ENCODE results near the gene TMEM178B. TPM values are rescaled to one million over a fixed set of nuclear protein-coding genes. Genes with fewer than 3 reads are reported as not detected.
"Not testable (repeated sequence)": the region's sequence is repeated elsewhere in the genome, so short reads cannot be mapped to it uniquely, and the experiment has no call there.

The TMEM178B gene
- total and polyA plus RNA-seq, 10 of the 15 experiments (the other 5 are each of a cell fraction or from before 2014, with no cell fraction given): 0.01 to 1.1 (median 0.04) TPM; not detected in 2

DNA sequence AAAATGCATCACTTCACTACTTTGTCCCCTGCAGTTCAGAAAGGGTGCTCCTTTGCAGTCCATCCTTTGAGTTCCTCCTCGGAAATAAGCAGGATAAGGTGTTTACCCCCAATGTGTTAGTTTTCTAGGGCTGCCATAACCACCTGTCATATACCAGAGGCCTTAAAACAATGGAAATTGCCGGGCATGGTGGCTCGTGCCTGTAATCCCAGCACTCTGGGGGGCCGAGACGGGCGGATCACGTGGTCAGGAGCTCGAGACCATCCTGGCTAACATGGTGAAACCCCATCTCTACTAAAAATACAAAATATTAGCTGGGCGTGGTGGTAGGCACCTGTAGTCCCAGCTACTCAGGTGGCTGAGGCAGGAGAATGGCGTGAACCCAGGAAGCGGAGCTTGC is 330.0 kb downstream of the TMEM178B start:
- H3K4me3 ChIP-seq; BruUV-seq (replicated peaks); H3K27ac ChIP-seq (ENCODE audit: control insufficient read depth, insufficient read depth); SMC1A ChIA-PET (ENCODE audit: uncharacterized antibody, unreplicated experiment); H3K9ac ChIP-seq (ENCODE audit: control insufficient read depth, insufficient read depth, low read length); FAIRE-seq; H2AFZ ChIP-seq (ENCODE audit: control insufficient read depth, low read depth, low read length); H3K4me2 ChIP-seq (ENCODE audit: control insufficient read depth, insufficient read depth); H3K36me3 ChIP-seq (ENCODE audit: control insufficient read depth in 2 of 2, insufficient read depth in 2 of 2, low read length in 1 of 2); POLR2A ChIA-PET; in situ Hi-C loops (cut with MboI); H3K27me3 ChIP-seq (replicated peaks in 1 of 2; ENCODE audit: control insufficient read depth in 2 of 2, insufficient read depth in 2 of 2, low read length in 1 of 2); intact Hi-C loops (cut with micrococcal nuclease; ENCODE audit: unreplicated experiment); ATAC-seq; H3K4me1 ChIP-seq (ENCODE audit: control insufficient read depth, insufficient read depth, low read length); RAD21 ChIA-PET (ENCODE audit: unreplicated experiment); H4K20me1 ChIP-seq (ENCODE audit: control insufficient read depth, insufficient read depth); DNase-seq (ENCODE audit: low read depth, low spot score); H3K79me2 ChIP-seq (ENCODE audit: control insufficient read depth, insufficient read depth, low read length); H3K9me3 ChIP-seq (replicated peaks; ENCODE audit: control insufficient read depth, insufficient read depth, low read length): not testable (repeated sequence)
- CTCF ChIA-PET: interaction anchor here (0.6 kb wide), 1 partner anchor 10 kb away, joined by 3 read pairs; no protein-coding TSS in a partner anchor
- WGBS (ENCODE audit: insufficient coverage, insufficient replicate concordance, low lambda C conversion rate, missing lambda C conversion rate): 26% methylated on average over 11 of the region's 11 CpGs

DNA sequence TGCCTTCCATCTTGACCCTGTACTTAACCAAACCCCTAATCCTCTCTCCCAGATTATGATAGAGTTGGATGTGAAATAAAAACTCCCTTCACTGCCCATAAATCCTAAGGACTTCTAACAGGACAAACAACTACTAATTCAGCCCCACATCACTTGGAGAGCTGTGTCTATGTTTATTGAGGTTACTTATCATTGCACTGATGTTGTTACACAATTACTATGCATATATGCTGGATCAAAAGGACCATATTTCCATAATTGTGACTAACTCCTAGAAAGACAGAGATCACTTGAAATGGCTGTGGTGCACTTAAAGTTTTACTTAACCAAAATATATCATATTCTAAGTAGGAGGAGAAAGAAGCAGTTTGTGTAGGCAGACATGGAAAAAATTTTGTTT is 332.5 kb downstream of the TMEM178B start:
- H3K27ac ChIP-seq (ENCODE audit: control insufficient read depth, insufficient read depth): no peak overlapping the region
- H3K36me3 ChIP-seq (ENCODE audit: control insufficient read depth in 2 of 2, insufficient read depth in 2 of 2, low read length in 1 of 2): no peaks in the 10 kb centered on the region
- ATAC-seq (no peak), DNase-seq (ENCODE audit: low read depth, low spot score) (no peak), FAIRE-seq (no peak)
- H3K4me1 ChIP-seq (ENCODE audit: control insufficient read depth, insufficient read depth, low read length): no peaks in the 10 kb centered on the region
- ChIA-PET CTCF (no interaction called here), SMC1A (ENCODE audit: uncharacterized antibody, unreplicated experiment) (interaction anchor here (0.7 kb wide), 1 partner anchor 20 kb away, joined by 3 read pairs; no protein-coding TSS in a partner anchor), RAD21 (ENCODE audit: unreplicated experiment) (no interaction called here), POLR2A (no interaction called here)
- H3K27me3 ChIP-seq (replicated peaks in 1 of 2; ENCODE audit: control insufficient read depth in 2 of 2, insufficient read depth in 2 of 2, low read length in 1 of 2): no peaks in the 10 kb centered on the region; a peak in 1 of 4 replicates
- H3K79me2 ChIP-seq (ENCODE audit: control insufficient read depth, insufficient read depth, low read length): no peaks in the 10 kb centered on the region
- intact Hi-C loops (cut with micrococcal nuclease; ENCODE audit: unreplicated experiment): no loop called here
- no peaks in the 10 kb centered on the region for H4K20me1 ChIP-seq (ENCODE audit: control insufficient read depth, insufficient read depth)
- H3K9me3 ChIP-seq (replicated peaks; ENCODE audit: control insufficient read depth, insufficient read depth, low read length): no peaks in the 10 kb centered on the region
- H3K4me3 ChIP-seq: no peak overlapping the region
- BruUV-seq (replicated peaks): no TSS peak
- H2AFZ ChIP-seq (ENCODE audit: control insufficient read depth, low read depth, low read length): no peak overlapping the region
- no peak overlapping the region for H3K9ac ChIP-seq (ENCODE audit: control insufficient read depth, insufficient read depth, low read length)
- in situ Hi-C loops (cut with MboI): no loop called here
- H3K4me2 ChIP-seq (ENCODE audit: control insufficient read depth, insufficient read depth): no peak overlapping the region
- TF ChIP-seq, protein P1, sequence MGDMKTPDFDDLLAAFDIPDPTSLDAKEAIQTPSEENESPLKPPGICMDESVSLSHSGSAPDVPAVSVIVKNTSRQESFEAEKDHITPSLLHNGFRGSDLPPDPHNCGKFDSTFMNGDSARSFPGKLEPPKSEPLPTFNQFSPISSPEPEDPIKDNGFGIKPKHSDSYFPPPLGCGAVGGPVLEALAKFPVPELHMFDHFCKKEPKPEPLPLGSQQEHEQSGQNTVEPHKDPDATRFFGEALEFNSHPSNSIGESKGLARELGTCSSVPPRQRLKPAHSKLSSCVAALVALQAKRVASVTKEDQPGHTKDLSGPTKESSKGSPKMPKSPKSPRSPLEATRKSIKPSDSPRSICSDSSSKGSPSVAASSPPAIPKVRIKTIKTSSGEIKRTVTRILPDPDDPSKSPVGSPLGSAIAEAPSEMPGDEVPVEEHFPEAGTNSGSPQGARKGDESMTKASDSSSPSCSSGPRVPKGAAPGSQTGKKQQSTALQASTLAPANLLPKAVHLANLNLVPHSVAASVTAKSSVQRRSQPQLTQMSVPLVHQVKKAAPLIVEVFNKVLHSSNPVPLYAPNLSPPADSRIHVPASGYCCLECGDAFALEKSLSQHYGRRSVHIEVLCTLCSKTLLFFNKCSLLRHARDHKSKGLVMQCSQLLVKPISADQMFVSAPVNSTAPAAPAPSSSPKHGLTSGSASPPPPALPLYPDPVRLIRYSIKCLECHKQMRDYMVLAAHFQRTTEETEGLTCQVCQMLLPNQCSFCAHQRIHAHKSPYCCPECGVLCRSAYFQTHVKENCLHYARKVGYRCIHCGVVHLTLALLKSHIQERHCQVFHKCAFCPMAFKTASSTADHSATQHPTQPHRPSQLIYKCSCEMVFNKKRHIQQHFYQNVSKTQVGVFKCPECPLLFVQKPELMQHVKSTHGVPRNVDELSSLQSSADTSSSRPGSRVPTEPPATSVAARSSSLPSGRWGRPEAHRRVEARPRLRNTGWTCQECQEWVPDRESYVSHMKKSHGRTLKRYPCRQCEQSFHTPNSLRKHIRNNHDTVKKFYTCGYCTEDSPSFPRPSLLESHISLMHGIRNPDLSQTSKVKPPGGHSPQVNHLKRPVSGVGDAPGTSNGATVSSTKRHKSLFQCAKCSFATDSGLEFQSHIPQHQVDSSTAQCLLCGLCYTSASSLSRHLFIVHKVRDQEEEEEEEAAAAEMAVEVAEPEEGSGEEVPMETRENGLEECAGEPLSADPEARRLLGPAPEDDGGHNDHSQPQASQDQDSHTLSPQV (IDR thresholded peaks at IDR 0.05): no peak
- TF ChIP-seq, protein P2, sequence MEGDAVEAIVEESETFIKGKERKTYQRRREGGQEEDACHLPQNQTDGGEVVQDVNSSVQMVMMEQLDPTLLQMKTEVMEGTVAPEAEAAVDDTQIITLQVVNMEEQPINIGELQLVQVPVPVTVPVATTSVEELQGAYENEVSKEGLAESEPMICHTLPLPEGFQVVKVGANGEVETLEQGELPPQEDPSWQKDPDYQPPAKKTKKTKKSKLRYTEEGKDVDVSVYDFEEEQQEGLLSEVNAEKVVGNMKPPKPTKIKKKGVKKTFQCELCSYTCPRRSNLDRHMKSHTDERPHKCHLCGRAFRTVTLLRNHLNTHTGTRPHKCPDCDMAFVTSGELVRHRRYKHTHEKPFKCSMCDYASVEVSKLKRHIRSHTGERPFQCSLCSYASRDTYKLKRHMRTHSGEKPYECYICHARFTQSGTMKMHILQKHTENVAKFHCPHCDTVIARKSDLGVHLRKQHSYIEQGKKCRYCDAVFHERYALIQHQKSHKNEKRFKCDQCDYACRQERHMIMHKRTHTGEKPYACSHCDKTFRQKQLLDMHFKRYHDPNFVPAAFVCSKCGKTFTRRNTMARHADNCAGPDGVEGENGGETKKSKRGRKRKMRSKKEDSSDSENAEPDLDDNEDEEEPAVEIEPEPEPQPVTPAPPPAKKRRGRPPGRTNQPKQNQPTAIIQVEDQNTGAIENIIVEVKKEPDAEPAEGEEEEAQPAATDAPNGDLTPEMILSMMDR (IDR thresholded peaks at IDR 0.05 in 2 of 3, conservative IDR thresholded peaks at IDR 0.05 in 1 of 3; ENCODE audit: control insufficient read depth in 2 of 3, extremely low read depth in 1 of 3, insufficient read depth in 1 of 3, low read depth in 3 of 3, low read length in 3 of 3): no peak
- TF ChIP-seq RFX5 (IDR thresholded peaks at IDR 0.05; ENCODE audit: low read depth, low read length) (no peak), LARP7 (IDR thresholded peaks at IDR 0.05) (no peak), BRCA1 (IDR thresholded peaks at IDR 0.05; ENCODE audit: low read depth, low read length) (no peak), TCF3 (IDR thresholded peaks at IDR 0.05; ENCODE audit: borderline replicate concordance, insufficient read depth, low read depth, low read length) (no peak), FOXM1 (IDR thresholded peaks at IDR 0.05; ENCODE audit: low read depth, low read length) (no peak), JUND (IDR thresholded peaks at IDR 0.05; ENCODE audit: low read depth, low read length) (no peak), NR2F1 (conservative IDR thresholded peaks at IDR 0.05) (no peak), ATF7 (IDR thresholded peaks at IDR 0.05; ENCODE audit: low read depth) (no peak), HDAC2 (IDR thresholded peaks at IDR 0.05) (no peak), SRF (IDR thresholded peaks at IDR 0.05; ENCODE audit: low read depth in 2 of 2, low read length in 2 of 2) (no peak), EZH2 (IDR thresholded peaks at IDR 0.05; ENCODE audit: borderline replicate concordance, control insufficient read depth, low read depth, low read length) (no peak), SUZ12 (IDR thresholded peaks at IDR 0.05; ENCODE audit: unreplicated experiment) (no peak)

Data from GM12878 (cell line).